Memory B cell (primary cell): ENCODE data around the gene SLC35F6.

ENCODE experiments used
- ATAC-seq: fragments of 150-1000 bp; cut with Tn5 transposase; 2 replicates; pipeline ENCODE4 v1.10.0; 2021; ENCODE audit warnings: low read depth, mild to moderate bottlenecking, moderate library complexity
- DNase-seq, 2 donors: peaks; one replicate each; pipeline ENCODE4 v3.0.0; 2022; ENCODE audit warnings: low spot score in 2 of 2
- H3K27ac Mint-ChIP-seq: one replicate; pipeline ENCODE4 v1.8.0; 2022; ENCODE audit warnings: mild to moderate bottlenecking, moderate library complexity, mixed read lengths
- H3K27me3 Mint-ChIP-seq: one replicate; pipeline ENCODE4 v1.8.0; 2022; ENCODE audit warnings: mixed read lengths
- H3K36me3 Mint-ChIP-seq: one replicate; pipeline ENCODE4 v1.8.0; 2022; ENCODE audit warnings: mild to moderate bottlenecking, mixed read lengths
- H3K4me1 Mint-ChIP-seq: one replicate; pipeline ENCODE4 v1.8.0; 2022; ENCODE audit warnings: mixed read lengths
- H3K4me3 Mint-ChIP-seq: one replicate; pipeline ENCODE4 v1.8.0; 2022; ENCODE audit warnings: mild to moderate bottlenecking, moderate library complexity, mixed read lengths
- H3K9me3 Mint-ChIP-seq: one replicate; pipeline ENCODE4 v1.8.0; 2022; ENCODE audit warnings: mixed read lengths

Gene SLC35F6

DNA sequence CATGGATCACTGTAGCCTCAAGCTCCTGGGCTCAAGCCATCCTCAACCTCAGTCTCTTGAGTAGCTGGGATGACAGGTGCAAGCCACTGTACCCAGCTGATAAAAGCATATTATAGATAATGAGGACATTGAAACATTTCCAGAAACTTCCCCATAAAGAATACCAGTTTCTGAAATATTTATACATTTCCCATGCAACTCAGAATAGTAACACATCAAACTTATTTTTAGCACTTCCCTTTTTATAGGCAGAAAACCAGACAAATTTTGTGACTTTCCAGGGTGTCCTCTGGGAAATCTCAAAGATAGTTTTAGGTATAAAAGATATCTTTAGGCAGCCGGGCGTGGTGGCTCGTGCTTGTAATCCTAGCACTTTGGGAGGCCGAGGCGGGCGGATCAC is 58.8 kb downstream of the SLC35F6 start:
- DNase-seq, result no peak
- no peak for ATAC-seq
- no peak overlapping the region for H3K27ac Mint-ChIP-seq

More for the DNA sequence above, 58.8 kb downstream of the SLC35F6 start:
- Mint-ChIP-seq H3K9me3 (no peaks in the 10 kb centered on the region), H3K27me3 (peaks cover 2% of the 10 kb centered on the region), H3K4me3 (no peak overlapping the region), H3K4me1 (no peaks in the 10 kb centered on the region), H3K36me3 (no peaks in the 10 kb centered on the region)
